Gastrocnemius medialis (tissue), 4 donors: ENCODE results near the gene MYBL2. TPM values are rescaled to one million over a fixed set of nuclear protein-coding genes. Genes with fewer than 3 reads are reported as not detected.

Experiments
- ATAC-seq, 2 donors: fragments of 150-250 bp; one replicate each; pipeline ENCODE4 v1.9.1; 2016
- DNase-seq, 2 donors: peaks; one replicate each; pipeline ENCODE4 v3.0.0-alpha.2; 2019
- H3K27ac ChIP-seq, 4 donors: fragments of 200-600 bp; sonication (generic); 1 replicate in 1 of 4; 2 replicates in 3 of 4; pipeline ENCODE4 v1.5.1; 2016 to 2018; ENCODE audit warnings: mild to moderate bottlenecking in 2 of 4, moderate library complexity in 1 of 4
- H3K27me3 ChIP-seq, 3 donors: fragments of 200-600 bp; sonication (generic) in 2 of 3; 1 replicate in 1 of 3; 2 replicates in 2 of 3; pipeline versions ENCODE4 v1.5.1 to v1.6.0; 2016 to 2019; ENCODE audit warnings: mild to moderate bottlenecking in 1 of 3, moderate library complexity in 1 of 3
- H3K36me3 ChIP-seq, 2 donors: fragments of 200-600 bp; sonication (generic) in 1 of 2; one replicate each; pipeline ENCODE4 v1.5.1; 2017 to 2018
- H3K4me1 ChIP-seq, 2 donors: fragments of 200-600 bp; sonication (generic) in 1 of 2; one replicate each; pipeline ENCODE4 v1.5.1; 2016 to 2017; ENCODE audit warnings: mild to moderate bottlenecking in 2 of 2
- H3K4me3 ChIP-seq, 4 donors: fragments of 200-600 bp; sonication (generic) in 3 of 4; 1 replicate in 1 of 4; 2 replicates in 3 of 4; pipeline ENCODE4 v1.5.1; 2016 to 2019; ENCODE audit warnings: mild to moderate bottlenecking in 2 of 4
- H3K9me3 ChIP-seq, 3 donors: fragments of 200-600 bp; sonication (generic) in 2 of 3; 1 replicate in 1 of 3; 2 replicates in 2 of 3; pipeline ENCODE4 v1.5.1; 2016 to 2019
- POLR2A ChIP-seq, 2 donors: fragments of 450-650 bp; IDR thresholded peaks; one replicate each; pipeline ENCODE4 v1.6.1; 2017; ENCODE audit warnings: antibody characterized with exemption in 2 of 2, mild to moderate bottlenecking in 2 of 2, moderate library complexity in 2 of 2
- in situ Hi-C, 4 donors: fragments of 200-750 bp; cut with MboI; loops; one replicate each; pipeline versions ENCODE4 v1.15.0 to v1.8.0; 2017; ENCODE audit warnings: low sequenced_read_pairs in 4 of 4
- intact Hi-C: fragments of 100-400 bp; cut with DNase I; formaldehyde crosslinking; loops from one replicate; pipeline ENCODE4 v1.15.1; 2023; ENCODE audit warnings: low total_unique reads
- total RNA-seq, 4 donors: library from RNA; depleted of rRNA; stranded (reverse); fragments of >200 nt; gene quantifications; one replicate each; pipeline versions ENCODE4 v1.1.0 to v1.2.3, GENCODE V29; 2016
- TF ChIP-seq, protein P1 (sequence below), 5 experiments: fragments of 450-650 bp in 3 of 5; fragments of 200-600 bp in 2 of 5; sonication (generic) in 2 of 5; IDR thresholded peaks in 4 of 5; conservative IDR thresholded peaks in 1 of 5; 1 replicate in 4 of 5; 2 replicates in 1 of 5; pipeline ENCODE4 v1.5.1; 2016 to 2019; ENCODE audit warnings: antibody characterized with exemption in 5 of 5, mild to moderate bottlenecking in 3 of 5, moderate library complexity in 3 of 5

MYBL2 gene
- total RNA-seq, 4 donors from 2014 or later = 0.55 TPM; not detected in 3

- ATAC-seq (no peak), DNase-seq (no peak)
- Histone ChIP-seq H3K4me1 (peaks cover 3 to 6% of the 10 kb centered on the region in 2 donors), H3K4me3 (no peak overlapping the region), H3K9me3 (no peaks in the 10 kb centered on the region), H3K27me3 (peaks cover 36 to 41% (median 38%) of the 10 kb centered on the region in 3 donors), H3K36me3 (no peaks in the 10 kb centered on the region), H3K27ac (no peak overlapping the region)
- in situ Hi-C loops = no loop called here
- intact Hi-C loops = no loop called here
- TF ChIP-seq, protein P1, sequence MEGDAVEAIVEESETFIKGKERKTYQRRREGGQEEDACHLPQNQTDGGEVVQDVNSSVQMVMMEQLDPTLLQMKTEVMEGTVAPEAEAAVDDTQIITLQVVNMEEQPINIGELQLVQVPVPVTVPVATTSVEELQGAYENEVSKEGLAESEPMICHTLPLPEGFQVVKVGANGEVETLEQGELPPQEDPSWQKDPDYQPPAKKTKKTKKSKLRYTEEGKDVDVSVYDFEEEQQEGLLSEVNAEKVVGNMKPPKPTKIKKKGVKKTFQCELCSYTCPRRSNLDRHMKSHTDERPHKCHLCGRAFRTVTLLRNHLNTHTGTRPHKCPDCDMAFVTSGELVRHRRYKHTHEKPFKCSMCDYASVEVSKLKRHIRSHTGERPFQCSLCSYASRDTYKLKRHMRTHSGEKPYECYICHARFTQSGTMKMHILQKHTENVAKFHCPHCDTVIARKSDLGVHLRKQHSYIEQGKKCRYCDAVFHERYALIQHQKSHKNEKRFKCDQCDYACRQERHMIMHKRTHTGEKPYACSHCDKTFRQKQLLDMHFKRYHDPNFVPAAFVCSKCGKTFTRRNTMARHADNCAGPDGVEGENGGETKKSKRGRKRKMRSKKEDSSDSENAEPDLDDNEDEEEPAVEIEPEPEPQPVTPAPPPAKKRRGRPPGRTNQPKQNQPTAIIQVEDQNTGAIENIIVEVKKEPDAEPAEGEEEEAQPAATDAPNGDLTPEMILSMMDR (IDR thresholded peaks at IDR 0.05 in 4 of 5, conservative IDR thresholded peaks at IDR 0.05 in 1 of 5) = no peak
- no peak for TF ChIP-seq POLR2A (IDR thresholded peaks at IDR 0.05)
Observed at GRCh38 chr20:43669332-43669731, 2.4 kb downstream of the MYBL2 start.

GRCh38 chr20:43670423-43670822, 3.5 kb downstream of the MYBL2 start:
- H3K27ac ChIP-seq = no peak overlapping the region
- in situ Hi-C loops (no loop called here), intact Hi-C loops (no loop called here)
- peaks cover 3 to 6% of the 10 kb centered on the region in 2 donors for H3K4me1 ChIP-seq
- peaks cover 35 to 37% (median 35%) of the 10 kb centered on the region in 3 donors for H3K27me3 ChIP-seq
- no peaks in the 10 kb centered on the region for H3K36me3 ChIP-seq
- no peak for DNase-seq
- no peak overlapping the region for H3K4me3 ChIP-seq
- no peaks in the 10 kb centered on the region for H3K9me3 ChIP-seq
- TF ChIP-seq, protein P1 (IDR thresholded peaks at IDR 0.05 in 4 of 5, conservative IDR thresholded peaks at IDR 0.05 in 1 of 5) = no peak
- no peak for ATAC-seq

- DNase-seq (no peak), ATAC-seq (no peak)
- Histone ChIP-seq H3K4me1 (no peaks in the 10 kb centered on the region), H3K36me3 (no peaks in the 10 kb centered on the region), H3K4me3 (no peak overlapping the region), H3K9me3 (no peaks in the 10 kb centered on the region), H3K27me3 (peaks cover 0 to 2% (median 0%) of the 10 kb centered on the region in 3 donors), H3K27ac (no peak overlapping the region)
- in situ Hi-C loops = no loop called here
- no peak for TF ChIP-seq POLR2A (IDR thresholded peaks at IDR 0.05)
- TF ChIP-seq, protein P1 (IDR thresholded peaks at IDR 0.05 in 4 of 5, conservative IDR thresholded peaks at IDR 0.05 in 1 of 5) = no peak
- intact Hi-C loops = no loop called here
Observed at GRCh38 chr20:43676368-43676767, 9.5 kb downstream of the MYBL2 start.

DNA sequence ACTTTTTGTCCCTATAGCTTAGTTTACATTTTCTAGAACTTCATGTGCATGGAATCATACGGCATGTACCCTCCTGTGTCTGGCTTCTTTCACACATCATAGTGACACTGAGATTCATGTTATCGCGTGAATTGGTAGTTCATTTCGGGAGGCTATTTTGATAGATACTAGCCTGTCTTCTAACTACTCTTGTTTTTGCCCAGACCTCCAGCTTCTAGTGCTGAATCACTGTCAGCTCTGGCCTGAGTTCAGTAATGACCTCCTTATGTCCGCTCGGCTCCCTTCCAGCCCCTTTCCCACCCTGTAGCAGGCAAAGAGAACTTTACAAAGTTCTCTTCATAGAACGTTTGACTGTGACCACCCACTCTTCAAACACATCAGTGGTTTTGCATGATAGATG, 14.1 kb downstream of the MYBL2 start:
- in situ Hi-C loops = no loop called here
- H3K27me3 ChIP-seq = no peaks in the 10 kb centered on the region
- H3K36me3 ChIP-seq = no peaks in the 10 kb centered on the region
- H3K4me1 ChIP-seq = no peaks in the 10 kb centered on the region
- DNase-seq = no peak
- H3K9me3 ChIP-seq = no peaks in the 10 kb centered on the region
- no peak for ATAC-seq
- intact Hi-C loops = no loop called here
- no peak overlapping the region for H3K27ac ChIP-seq
- H3K4me3 ChIP-seq = no peak overlapping the region
- TF ChIP-seq POLR2A (IDR thresholded peaks at IDR 0.05) = no peak
- TF ChIP-seq, protein P1 (IDR thresholded peaks at IDR 0.05 in 4 of 5, conservative IDR thresholded peaks at IDR 0.05 in 1 of 5) = no peak

GRCh38 chr20:43681468-43681942, 14.6 kb downstream of the MYBL2 start:
- Histone ChIP-seq H3K9me3 (no peaks in the 10 kb centered on the region), H3K27ac (no peak overlapping the region), H3K27me3 (no peaks in the 10 kb centered on the region), H3K36me3 (no peaks in the 10 kb centered on the region), H3K4me1 (no peaks in the 10 kb centered on the region), H3K4me3 (no peak overlapping the region)
- ATAC-seq = no peak
- DNase-seq = no peak
- intact Hi-C loops = no loop called here
- TF ChIP-seq, protein P1 (IDR thresholded peaks at IDR 0.05 in 4 of 5, conservative IDR thresholded peaks at IDR 0.05 in 1 of 5) = no peak
- no peak for TF ChIP-seq POLR2A (IDR thresholded peaks at IDR 0.05)
- in situ Hi-C loops = no loop called here
